Esophagus squamous epithelium (tissue), 5 donors: Measurements from ENCODE around the gene UBQLN4. TPM values are rescaled to one million over a fixed set of nuclear protein-coding genes. Genes with fewer than 3 reads are reported as not detected.

Source experiments
- DNase-seq: peaks from one replicate; lab custom pipeline; 2025; lab: John Stamatoyannopoulos, UW
- H3K27ac ChIP-seq, 4 donors: fragments of 200-600 bp; sonication (generic); one replicate each; pipeline ENCODE4 v1.5.1; 2016 to 2019; ENCODE audit warnings: mild to moderate bottlenecking in 1 of 4
- H3K27me3 ChIP-seq, 4 donors: fragments of 200-600 bp; sonication (generic); 1 replicate in 3 of 4; 2 replicates in 1 of 4; pipeline versions ENCODE4 v1.5.1 to v1.6.0; 2017 to 2021; ENCODE audit warnings: antibody characterized with exemption in 1 of 4
- H3K36me3 ChIP-seq, 3 donors: fragments of 200-600 bp; sonication (generic); one replicate each; pipeline ENCODE4 v1.5.1; 2016 to 2019
- H3K4me1 ChIP-seq, 3 donors: fragments of 200-600 bp; sonication (generic); one replicate each; pipeline ENCODE4 v1.5.1; 2017 to 2019
- H3K4me3 ChIP-seq, 4 donors: fragments of 200-600 bp; sonication (generic); 1 replicate in 3 of 4; 2 replicates in 1 of 4; pipeline ENCODE4 v1.5.1; 2016 to 2019; ENCODE audit warnings: mild to moderate bottlenecking in 2 of 4, moderate library complexity in 1 of 4
- H3K9me3 ChIP-seq, 3 donors: fragments of 200-600 bp; sonication (generic); one replicate each; pipeline ENCODE4 v1.5.1; 2016 to 2019
- POLR2A ChIP-seq, 4 donors: fragments of 450-650 bp; IDR thresholded peaks; one replicate each; pipeline ENCODE4 v1.6.1; 2017; ENCODE audit warnings: antibody characterized with exemption in 4 of 4, mild to moderate bottlenecking in 4 of 4, moderate library complexity in 3 of 4
- WGBS, 2 donors: methylation state at CpG; one replicate each; pipeline ENCODE4 v1.1.5; 2018; 5-methylcytosine and 5-hydroxymethylcytosine counted together
- intact Hi-C: fragments of 100-400 bp; cut with DNase I; formaldehyde crosslinking; loops from one replicate; pipeline ENCODE4 v1.15.0; 2022
- total RNA-seq, 4 donors: library from RNA; depleted of rRNA; stranded (reverse); fragments of >200 nt; gene quantifications; one replicate each; pipeline ENCODE4 v1.1.0, GENCODE V29; 2016
- TF ChIP-seq, protein P1 (sequence below), 6 experiments: fragments of 450-650 bp in 4 of 6; fragments of 200-600 bp in 2 of 6; sonication (generic) in 2 of 6; IDR thresholded peaks; one replicate each; pipeline ENCODE4 v1.5.1; 2016 to 2019; ENCODE audit warnings: antibody characterized with exemption in 6 of 6, mild to moderate bottlenecking in 4 of 6, moderate library complexity in 4 of 6
- donor health status: DM: yes; HTN: yes; CAD: no.

Gene UBQLN4
- total RNA-seq, 4 donors from 2014 or later = 19.7 to 32.7 (median 25.5) TPM

DNA sequence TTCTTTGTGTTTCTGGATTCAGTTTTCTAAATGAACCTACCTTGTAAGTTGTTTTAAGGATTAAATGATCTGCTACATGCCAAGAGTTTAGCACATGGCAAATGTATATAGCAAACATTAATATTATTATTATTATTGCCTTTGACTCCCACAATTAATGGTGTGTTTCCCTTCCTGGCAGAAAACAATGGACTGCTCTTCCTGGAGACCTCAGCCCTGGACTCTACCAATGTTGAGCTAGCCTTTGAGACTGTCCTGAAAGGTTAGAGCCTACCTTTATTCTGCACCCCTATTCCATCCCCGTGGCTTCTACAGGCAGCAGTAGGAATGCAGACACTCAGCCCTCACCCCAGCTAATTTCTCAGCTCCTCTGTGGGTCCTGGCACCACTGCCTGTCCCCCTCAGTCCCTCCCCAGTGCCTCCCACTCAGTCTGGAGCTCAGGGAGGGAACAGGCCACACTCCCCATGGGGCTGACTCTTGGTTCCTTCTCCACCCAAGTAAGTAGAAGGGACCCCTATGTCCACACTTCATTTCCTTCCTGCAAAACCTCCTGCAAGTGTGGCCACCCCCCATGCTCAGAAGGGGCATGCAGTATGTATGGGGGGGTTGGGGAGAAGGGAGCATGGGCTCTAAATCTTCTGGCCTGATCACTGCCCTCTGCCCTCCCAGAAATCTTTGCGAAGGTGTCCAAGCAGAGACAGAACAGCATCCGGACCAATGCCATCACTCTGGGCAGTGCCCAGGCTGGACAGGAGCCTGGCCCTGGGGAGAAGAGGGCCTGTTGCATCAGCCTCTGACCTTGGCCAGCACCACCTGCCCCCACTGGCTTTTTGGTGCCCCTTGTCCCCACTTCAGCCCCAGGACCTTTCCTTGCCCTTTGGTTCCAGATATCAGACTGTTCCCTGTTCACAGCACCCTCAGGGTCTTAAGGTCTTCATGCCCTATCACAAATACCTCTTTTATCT lies 16.2 kb upstream of the UBQLN4 start:
- 43 to 71% methylated on average over 1 to 2 of the region's 3 CpGs for WGBS, 2 donors
- peaks cover 0 to 7% (median 0%) of the 10 kb centered on the region in 4 donors for H3K27me3 ChIP-seq
- TF ChIP-seq POLR2A (IDR thresholded peaks at IDR 0.05) = no peak
- H3K4me1 ChIP-seq = peaks cover 0 to 9% (median 0%) of the 10 kb centered on the region in 3 donors
- H3K36me3 ChIP-seq = peaks cover 0 to 87% (median 0%) of the 10 kb centered on the region in 3 donors
- H3K4me3 ChIP-seq = no peak overlapping the region
- intact Hi-C loops = no loop called here
- no peak overlapping the region for H3K27ac ChIP-seq
- DNase-seq = no peak
- no peaks in the 10 kb centered on the region for H3K9me3 ChIP-seq

DNA sequence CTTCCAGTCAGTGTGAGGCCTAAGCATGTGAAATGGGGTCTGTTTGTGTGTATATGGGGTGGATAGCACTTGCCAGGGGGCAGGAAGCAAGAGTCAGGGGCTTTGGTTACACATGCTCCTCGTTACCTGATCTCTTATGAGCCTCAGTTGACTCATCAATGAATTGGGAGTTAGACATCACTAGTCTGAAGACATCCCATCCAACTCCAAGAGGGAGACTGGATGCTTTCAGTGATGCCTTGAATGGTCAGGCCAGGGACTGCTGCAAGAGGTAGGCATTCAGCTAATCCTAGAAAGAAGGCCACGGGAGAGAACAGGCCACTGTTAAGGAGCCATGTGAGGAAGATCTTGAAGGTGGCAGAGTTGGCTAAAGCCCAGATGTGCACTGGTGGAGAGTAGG lies 13.7 kb upstream of the UBQLN4 start:
- H3K27ac ChIP-seq = no peak overlapping the region
- no peak for DNase-seq
- H3K27me3 ChIP-seq = peaks cover 0 to 7% (median 0%) of the 10 kb centered on the region in 4 donors
- no peak overlapping the region for H3K4me3 ChIP-seq
- H3K9me3 ChIP-seq = no peaks in the 10 kb centered on the region
- TF ChIP-seq, protein P1, sequence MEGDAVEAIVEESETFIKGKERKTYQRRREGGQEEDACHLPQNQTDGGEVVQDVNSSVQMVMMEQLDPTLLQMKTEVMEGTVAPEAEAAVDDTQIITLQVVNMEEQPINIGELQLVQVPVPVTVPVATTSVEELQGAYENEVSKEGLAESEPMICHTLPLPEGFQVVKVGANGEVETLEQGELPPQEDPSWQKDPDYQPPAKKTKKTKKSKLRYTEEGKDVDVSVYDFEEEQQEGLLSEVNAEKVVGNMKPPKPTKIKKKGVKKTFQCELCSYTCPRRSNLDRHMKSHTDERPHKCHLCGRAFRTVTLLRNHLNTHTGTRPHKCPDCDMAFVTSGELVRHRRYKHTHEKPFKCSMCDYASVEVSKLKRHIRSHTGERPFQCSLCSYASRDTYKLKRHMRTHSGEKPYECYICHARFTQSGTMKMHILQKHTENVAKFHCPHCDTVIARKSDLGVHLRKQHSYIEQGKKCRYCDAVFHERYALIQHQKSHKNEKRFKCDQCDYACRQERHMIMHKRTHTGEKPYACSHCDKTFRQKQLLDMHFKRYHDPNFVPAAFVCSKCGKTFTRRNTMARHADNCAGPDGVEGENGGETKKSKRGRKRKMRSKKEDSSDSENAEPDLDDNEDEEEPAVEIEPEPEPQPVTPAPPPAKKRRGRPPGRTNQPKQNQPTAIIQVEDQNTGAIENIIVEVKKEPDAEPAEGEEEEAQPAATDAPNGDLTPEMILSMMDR (IDR thresholded peaks at IDR 0.05) = no peak
- TF ChIP-seq POLR2A (IDR thresholded peaks at IDR 0.05) = no peak
- 77 to 80% methylated on average over 2 of the region's 2 CpGs for WGBS, 2 donors
- H3K4me1 ChIP-seq = peaks cover 0 to 31% (median 0%) of the 10 kb centered on the region in 3 donors
- intact Hi-C loops = no loop called here
- peaks cover 0 to 81% (median 0%) of the 10 kb centered on the region in 3 donors for H3K36me3 ChIP-seq

DNA sequence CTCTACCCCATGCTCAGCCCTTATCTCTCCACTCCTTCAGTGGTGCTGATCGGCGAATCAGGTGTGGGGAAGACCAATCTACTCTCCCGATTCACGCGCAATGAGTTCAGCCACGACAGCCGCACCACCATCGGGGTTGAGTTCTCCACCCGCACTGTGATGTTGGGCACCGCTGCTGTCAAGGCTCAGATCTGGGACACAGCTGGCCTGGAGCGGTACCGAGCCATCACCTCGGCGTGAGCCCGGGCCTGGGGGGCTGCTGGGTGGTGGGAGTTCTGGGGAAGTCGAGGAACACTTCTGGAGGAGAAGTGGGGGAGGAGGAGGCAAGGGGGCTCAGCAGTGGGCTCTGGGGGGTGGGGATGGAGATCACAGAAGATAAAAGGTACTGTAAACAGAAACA lies 12.3 kb upstream of the UBQLN4 start:
- 79 to 82% methylated on average over 6 to 10 of the region's 16 CpGs for WGBS, 2 donors

DNA sequence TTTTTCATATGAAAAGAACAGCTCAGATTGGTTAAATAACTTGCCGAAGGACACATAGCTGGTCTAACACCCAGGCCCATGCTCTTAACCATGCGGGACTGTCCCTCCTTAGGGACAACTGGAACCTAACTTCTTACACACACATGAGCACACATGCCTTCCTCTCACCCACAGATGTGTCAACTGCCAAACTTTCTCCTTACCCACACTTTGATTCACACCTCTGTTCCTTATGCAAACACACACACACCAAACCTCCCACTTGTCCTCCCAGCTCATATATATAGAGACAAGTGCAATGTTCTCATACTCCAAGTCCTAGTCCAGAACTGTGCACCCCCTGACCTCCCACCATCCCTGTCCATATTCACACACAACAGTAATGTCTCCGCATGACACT lies 11.6 kb upstream of the UBQLN4 start:
- no peak overlapping the region for H3K4me3 ChIP-seq
- DNase-seq = no peak
- no peaks in the 10 kb centered on the region for H3K9me3 ChIP-seq
- peaks cover 0 to 60% (median 0%) of the 10 kb centered on the region in 3 donors for H3K36me3 ChIP-seq
- intact Hi-C loops = no loop called here
- WGBS, 2 donors = 83 to 84% methylated on average over 3 of the region's 3 CpGs
- TF ChIP-seq POLR2A (IDR thresholded peaks at IDR 0.05) = no peak
- TF ChIP-seq, protein P1 (IDR thresholded peaks at IDR 0.05) = no peak
- H3K4me1 ChIP-seq = peaks cover 0 to 41% (median 0%) of the 10 kb centered on the region in 3 donors
- peaks cover 0 to 3% (median 0%) of the 10 kb centered on the region in 4 donors for H3K27me3 ChIP-seq
- H3K27ac ChIP-seq = no peak overlapping the region

More for the DNA sequence above, 12.3 kb upstream of the UBQLN4 start:
- no peak for DNase-seq
- Histone ChIP-seq H3K27me3 (peaks cover 0 to 7% (median 0%) of the 10 kb centered on the region in 4 donors), H3K36me3 (peaks cover 0 to 67% (median 0%) of the 10 kb centered on the region in 3 donors), H3K4me3 (no peak overlapping the region), H3K9me3 (no peaks in the 10 kb centered on the region), H3K27ac (no peak overlapping the region), H3K4me1 (peaks cover 0 to 36% (median 0%) of the 10 kb centered on the region in 3 donors)
- TF ChIP-seq POLR2A (IDR thresholded peaks at IDR 0.05) = no peak
- intact Hi-C loops = no loop called here

DNA sequence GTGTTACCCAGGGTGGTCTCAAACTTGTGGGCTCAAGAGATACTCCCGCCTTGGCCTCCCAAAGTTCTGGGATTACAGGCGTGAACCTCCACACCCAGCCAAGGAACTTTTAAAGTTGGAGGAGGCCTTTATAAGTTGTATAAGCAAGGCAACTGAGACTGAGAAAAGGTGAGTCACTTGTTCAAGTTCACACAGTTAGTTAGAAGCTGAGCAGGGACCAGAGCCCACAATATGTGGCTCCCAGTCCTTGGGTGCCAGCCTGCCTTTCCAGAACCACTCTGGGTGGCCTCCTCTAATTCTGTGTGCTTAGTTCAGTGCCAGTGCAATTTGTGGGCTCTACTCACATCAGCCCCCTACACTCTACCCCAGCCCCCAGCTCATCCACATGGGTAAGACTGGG lies 11.0 kb upstream of the UBQLN4 start:
- WGBS, 2 donors = 67% methylated on average over 2 of the region's 2 CpGs; no CpG with 5 or more reads in 1 of the 2 donors
- DNase-seq = no peak
- Histone ChIP-seq H3K4me3 (no peak overlapping the region), H3K4me1 (peaks cover 0 to 47% (median 0%) of the 10 kb centered on the region in 3 donors), H3K9me3 (no peaks in the 10 kb centered on the region), H3K36me3 (peaks cover 0 to 55% (median 0%) of the 10 kb centered on the region in 3 donors), H3K27me3 (no peaks in the 10 kb centered on the region), H3K27ac (no peak overlapping the region)
- intact Hi-C loops = no loop called here
- no peak for TF ChIP-seq POLR2A (IDR thresholded peaks at IDR 0.05)
- TF ChIP-seq, protein P1 (IDR thresholded peaks at IDR 0.05) = no peak

DNA sequence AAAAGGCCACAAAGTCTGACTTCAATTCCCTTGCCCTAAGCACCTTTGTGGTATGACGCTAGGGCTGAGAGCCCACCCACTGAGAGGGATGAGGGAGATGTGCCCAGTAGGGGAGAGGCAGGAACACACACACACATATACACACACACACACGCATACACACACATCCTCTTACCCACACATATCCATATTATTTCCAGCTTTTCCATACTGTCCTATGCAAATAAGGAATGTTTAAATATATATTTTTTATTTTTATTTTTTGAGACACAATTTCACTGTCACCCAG lies 10.3 kb upstream of the UBQLN4 start:
- H3K27ac ChIP-seq = peak overlapping the region in 2 of 4 donors; percentile 91 to 93
- peaks cover 0 to 52% (median 0%) of the 10 kb centered on the region in 3 donors for H3K4me1 ChIP-seq
- H3K27me3 ChIP-seq = no peaks in the 10 kb centered on the region
- DNase-seq = no peak
- WGBS, 2 donors = 50 to 66% methylated on average over 2 of the region's 2 CpGs
- no peaks in the 10 kb centered on the region for H3K9me3 ChIP-seq
- H3K4me3 ChIP-seq = peak overlapping the region in 1 of 4 donors; percentile 2
- peaks cover 0 to 48% (median 0%) of the 10 kb centered on the region in 3 donors for H3K36me3 ChIP-seq
- intact Hi-C loops = no loop called here
- TF ChIP-seq, protein P1 (IDR thresholded peaks at IDR 0.05) = no peak
- TF ChIP-seq POLR2A (IDR thresholded peaks at IDR 0.05) = no peak
